ENCODE measurements around the gene CDRT15L2.
"Not testable (repeated sequence)": the region's sequence is repeated elsewhere in the genome, so short reads cannot be mapped to it uniquely, and the experiment has no call there.

GRCh38 chr17:20532544-20533090 lies 46.9 kb upstream of the CDRT15L2 start:
- not testable (repeated sequence) for TF ChIP-seq CTCF, POLR2A (IDR thresholded peaks at IDR 0.05)
